Measurements from ENCODE around the gene MSLN. TPM values are rescaled to one million over a fixed set of nuclear protein-coding genes. Genes with fewer than 3 reads are reported as not detected.

MSLN gene
- total and polyA plus RNA-seq, 2 donors, result 0.61 to 2.6 TPM

DNA sequence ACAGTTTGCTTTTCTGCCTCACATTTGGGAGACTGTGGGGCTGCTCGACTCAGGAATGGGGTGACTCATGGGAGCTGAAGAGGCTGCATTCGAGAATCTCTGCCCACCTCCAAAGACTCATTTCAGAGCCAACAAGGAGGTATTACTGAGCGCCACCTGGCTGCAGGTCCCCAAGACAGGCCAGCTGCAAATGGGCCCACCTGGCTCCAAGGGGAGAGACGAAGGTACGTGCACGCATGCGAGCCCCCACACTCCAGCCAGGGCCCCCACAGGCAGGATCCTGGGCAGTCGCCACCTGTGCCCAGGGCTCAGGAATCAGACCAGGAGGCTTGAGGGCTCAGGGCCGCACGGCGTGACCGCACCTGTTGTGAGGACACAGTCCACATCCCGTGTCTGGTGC, 27.6 kb upstream of the MSLN start:
- Histone ChIP-seq H3K27me3 (ENCODE audit: control insufficient read depth in 2 of 2, insufficient read depth in 1 of 2, low read length in 1 of 2) (peaks cover 4 to 18% of the 10 kb centered on the region in 2 donors), H3K4me1 (ENCODE audit: control insufficient read depth in 2 of 2, insufficient read depth in 2 of 2, low read length in 2 of 2) (peaks cover 2 to 27% of the 10 kb centered on the region in 2 donors), H3K4me3 (ENCODE audit: low read length in 2 of 2) (no peak overlapping the region), H3K36me3 (ENCODE audit: control insufficient read depth in 2 of 2, insufficient read depth in 2 of 2, low read length in 1 of 2) (peaks cover 53 to 90% of the 10 kb centered on the region in 2 donors), H3K9me3 (ENCODE audit: control insufficient read depth in 2 of 2, insufficient read depth in 1 of 2, low read length in 1 of 2) (peaks cover 0 to 7% of the 10 kb centered on the region in 2 donors), H3K27ac (ENCODE audit: low read depth in 1 of 2, low read length in 1 of 2) (no peak overlapping the region)
- 93% methylated on average over 13 of the region's 13 CpGs for WGBS
- DNase-seq (ENCODE audit: low read depth in 6 of 9, low spot score in 9 of 9), result no peak

DNA sequence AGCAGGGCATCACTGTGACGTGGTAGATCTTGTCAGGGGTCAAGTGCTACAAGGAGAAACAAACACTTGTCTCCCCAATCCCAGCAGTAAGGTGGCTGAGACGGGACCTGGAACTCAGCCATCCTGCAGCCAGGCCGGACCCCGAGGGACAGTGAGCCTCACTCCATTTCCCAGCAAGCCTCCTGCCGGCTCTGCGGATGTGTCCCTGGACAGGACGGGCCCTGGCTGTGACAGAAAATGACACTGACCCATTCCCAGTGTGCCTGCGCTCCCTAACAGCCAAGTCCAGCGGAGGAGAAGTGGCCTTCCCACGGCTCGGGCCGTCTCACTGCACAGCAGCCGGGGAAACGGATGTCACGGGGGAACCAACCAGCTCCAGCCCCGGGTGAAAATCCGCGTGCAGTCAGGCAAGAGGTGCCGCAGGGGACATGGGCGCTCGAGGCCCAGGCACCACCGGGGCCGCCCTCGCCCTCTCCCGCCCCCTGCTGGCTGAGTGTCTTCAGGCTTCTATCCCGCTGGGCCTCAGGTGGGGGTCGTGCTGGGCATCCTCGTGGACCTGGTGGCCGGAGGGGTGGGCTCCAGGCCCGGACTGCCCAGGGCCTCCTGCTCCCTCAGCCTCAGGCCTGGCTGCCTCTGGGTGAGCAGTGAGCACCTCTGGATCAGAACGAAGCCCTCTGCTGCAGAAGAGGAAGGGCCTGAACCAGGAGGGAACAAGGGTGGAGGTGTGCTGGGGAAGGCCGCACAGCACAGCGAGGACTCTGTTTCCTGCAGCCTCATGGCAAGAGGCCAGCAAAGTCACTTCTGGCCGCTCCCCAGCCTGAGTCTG, 26.9 kb upstream of the MSLN start:
- Histone ChIP-seq H3K27ac (ENCODE audit: low read depth in 1 of 2, low read length in 1 of 2) (no peak overlapping the region), H3K9me3 (ENCODE audit: control insufficient read depth in 2 of 2, insufficient read depth in 1 of 2, low read length in 1 of 2) (peaks cover 0 to 7% of the 10 kb centered on the region in 2 donors), H3K36me3 (ENCODE audit: control insufficient read depth in 2 of 2, insufficient read depth in 2 of 2, low read length in 1 of 2) (peaks cover 53 to 93% of the 10 kb centered on the region in 2 donors), H3K4me3 (ENCODE audit: low read length in 2 of 2) (no peak overlapping the region), H3K4me1 (ENCODE audit: control insufficient read depth in 2 of 2, insufficient read depth in 2 of 2, low read length in 2 of 2) (peaks cover 6 to 26% of the 10 kb centered on the region in 2 donors), H3K27me3 (ENCODE audit: control insufficient read depth in 2 of 2, insufficient read depth in 1 of 2, low read length in 1 of 2) (peaks cover 0 to 12% of the 10 kb centered on the region in 2 donors)
- no peak for DNase-seq (ENCODE audit: low read depth in 6 of 9, low spot score in 9 of 9)
- 96% methylated on average over 34 of the region's 34 CpGs for WGBS

DNA sequence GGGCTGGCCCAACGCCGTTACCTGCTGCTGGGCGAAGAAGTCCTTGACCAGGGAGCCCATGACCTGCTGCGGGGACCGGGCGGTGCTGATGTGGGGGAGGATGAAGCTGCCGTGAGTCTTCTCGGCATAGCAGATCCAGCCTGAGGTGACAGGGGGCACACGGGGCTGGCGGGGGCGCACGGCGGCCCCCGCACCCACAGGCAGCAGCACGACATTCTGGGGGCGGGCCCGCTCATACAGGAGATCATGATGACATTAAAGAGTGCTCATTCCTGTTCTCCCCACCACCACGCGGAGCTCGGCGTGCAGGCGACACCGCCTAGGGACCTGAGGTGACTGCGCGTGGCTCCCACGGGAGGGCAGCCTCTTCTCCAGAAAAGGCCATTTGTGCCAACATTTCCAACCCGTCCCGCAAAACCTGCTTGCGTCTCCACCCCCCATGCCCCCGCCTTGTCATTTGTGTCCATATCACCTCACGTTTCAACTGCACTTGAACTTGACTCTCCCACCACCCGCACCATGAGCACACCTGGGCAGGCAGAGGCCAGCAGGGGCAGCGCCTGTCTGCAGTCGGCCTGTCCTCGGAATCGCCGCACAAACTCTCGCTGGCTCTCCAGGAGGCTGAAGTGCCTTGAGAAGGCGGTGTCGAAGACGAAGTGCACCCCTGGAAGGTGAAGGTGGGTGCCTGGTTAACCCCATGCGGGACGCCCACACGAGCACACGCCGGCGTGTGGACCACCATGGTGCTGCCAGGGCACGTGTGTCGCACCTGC, 26.1 kb upstream of the MSLN start:
- H3K27me3 ChIP-seq (ENCODE audit: control insufficient read depth in 2 of 2, insufficient read depth in 1 of 2, low read length in 1 of 2), result peaks cover 0 to 4% of the 10 kb centered on the region in 2 donors
- DNase-seq (ENCODE audit: low read depth in 6 of 9, low spot score in 9 of 9), result no peak
- peaks cover 7 to 27% of the 10 kb centered on the region in 2 donors for H3K4me1 ChIP-seq (ENCODE audit: control insufficient read depth in 2 of 2, insufficient read depth in 2 of 2, low read length in 2 of 2)
- WGBS, result 97% methylated on average over 49 of the region's 49 CpGs
- H3K27ac ChIP-seq (ENCODE audit: low read depth in 1 of 2, low read length in 1 of 2), result no peak overlapping the region
- peaks cover 0 to 7% of the 10 kb centered on the region in 2 donors for H3K9me3 ChIP-seq (ENCODE audit: control insufficient read depth in 2 of 2, insufficient read depth in 1 of 2, low read length in 1 of 2)
- H3K36me3 ChIP-seq (ENCODE audit: control insufficient read depth in 2 of 2, insufficient read depth in 2 of 2, low read length in 1 of 2), result peaks cover 53 to 93% of the 10 kb centered on the region in 2 donors
- no peak overlapping the region for H3K4me3 ChIP-seq (ENCODE audit: low read length in 2 of 2)

DNA sequence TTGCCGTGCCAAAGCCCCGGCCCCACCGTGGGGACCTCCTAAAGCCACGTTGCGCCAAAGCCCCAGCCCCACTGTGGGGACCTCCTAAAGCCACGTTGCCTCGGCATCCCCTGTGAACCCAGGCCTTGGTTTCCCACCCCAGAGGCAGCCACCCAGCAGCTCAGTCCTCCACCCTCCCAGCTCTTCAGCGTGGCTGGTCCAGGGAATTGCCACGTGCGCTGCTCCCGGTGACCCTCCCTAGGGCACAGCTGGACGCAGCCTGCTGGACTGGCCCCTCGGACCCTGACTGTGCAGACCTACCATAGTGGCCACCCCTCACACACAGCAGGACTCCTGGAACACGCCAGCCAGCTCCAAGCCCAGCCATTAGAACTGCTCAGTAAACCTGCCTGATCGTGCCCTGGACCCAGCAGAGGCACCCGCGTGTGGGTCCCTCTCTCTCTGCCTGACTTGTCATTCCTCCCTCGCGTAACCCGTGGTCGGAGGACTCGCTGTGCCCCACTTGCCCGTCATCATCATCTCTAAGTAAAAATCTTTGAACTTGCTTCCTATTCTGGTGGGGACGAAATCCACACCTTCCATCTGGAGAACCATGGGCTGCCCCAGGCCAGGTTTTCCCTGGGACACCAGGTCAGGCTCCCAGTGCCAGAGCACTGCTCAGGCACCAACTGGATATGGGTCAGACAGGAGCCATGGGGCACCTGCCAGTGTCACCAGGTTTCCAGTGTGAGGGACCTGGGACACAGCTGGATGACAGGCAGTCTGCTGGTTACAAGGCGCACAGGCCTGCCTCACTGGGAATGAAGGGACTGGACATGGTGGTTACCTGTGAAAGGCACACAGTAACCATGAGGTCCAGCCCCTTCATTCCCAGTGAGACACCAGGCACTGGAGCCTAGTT, 25.3 kb upstream of the MSLN start:
- 98% methylated on average over 25 of the region's 25 CpGs for WGBS
- Histone ChIP-seq H3K27me3 (ENCODE audit: control insufficient read depth in 2 of 2, insufficient read depth in 1 of 2, low read length in 1 of 2) (no peaks in the 10 kb centered on the region), H3K27ac (ENCODE audit: low read depth in 1 of 2, low read length in 1 of 2) (no peak overlapping the region), H3K4me3 (ENCODE audit: low read length in 2 of 2) (no peak overlapping the region), H3K9me3 (ENCODE audit: control insufficient read depth in 2 of 2, insufficient read depth in 1 of 2, low read length in 1 of 2) (peaks cover 0 to under 1% of the 10 kb centered on the region in 2 donors), H3K4me1 (ENCODE audit: control insufficient read depth in 2 of 2, insufficient read depth in 2 of 2, low read length in 2 of 2) (peaks cover 13 to 35% of the 10 kb centered on the region in 2 donors), H3K36me3 (ENCODE audit: control insufficient read depth in 2 of 2, insufficient read depth in 2 of 2, low read length in 1 of 2) (peaks cover 50 to 86% of the 10 kb centered on the region in 2 donors)
- no peak for DNase-seq (ENCODE audit: low read depth in 6 of 9, low spot score in 9 of 9)

DNA sequence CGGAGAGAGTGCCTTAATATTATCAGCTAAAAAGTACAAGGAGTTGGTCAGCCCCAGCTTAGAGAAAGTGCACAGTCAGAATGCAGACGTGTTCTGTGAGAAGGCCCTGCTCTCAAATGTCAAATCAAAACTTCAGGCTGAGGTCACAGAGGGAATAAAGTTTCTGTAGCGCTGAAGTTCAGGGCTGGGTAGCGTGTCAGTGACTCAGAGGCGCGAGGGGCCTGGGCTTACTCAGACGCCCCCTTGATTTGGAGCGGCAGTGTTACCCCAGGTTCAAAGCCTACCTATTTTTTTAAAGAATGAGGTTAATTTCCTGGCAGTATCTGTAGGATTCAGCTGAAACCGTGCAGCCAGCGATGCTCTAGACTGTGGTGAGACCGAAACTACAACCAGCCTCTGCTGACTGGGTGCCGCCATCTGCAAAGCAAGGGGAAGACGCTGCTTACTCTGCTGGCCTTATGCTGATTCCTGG, 24.5 kb upstream of the MSLN start:
- peaks cover 48 to 78% of the 10 kb centered on the region in 2 donors for H3K36me3 ChIP-seq (ENCODE audit: control insufficient read depth in 2 of 2, insufficient read depth in 2 of 2, low read length in 1 of 2)
- DNase-seq (ENCODE audit: low read depth in 6 of 9, low spot score in 9 of 9), result no peak
- no peaks in the 10 kb centered on the region for H3K9me3 ChIP-seq (ENCODE audit: control insufficient read depth in 2 of 2, insufficient read depth in 1 of 2, low read length in 1 of 2)
- WGBS, result 94% methylated on average over 13 of the region's 13 CpGs
- H3K4me3 ChIP-seq (ENCODE audit: low read length in 2 of 2), result no peak overlapping the region
- H3K27ac ChIP-seq (ENCODE audit: low read depth in 1 of 2, low read length in 1 of 2), result no peak overlapping the region
- no peaks in the 10 kb centered on the region for H3K27me3 ChIP-seq (ENCODE audit: control insufficient read depth in 2 of 2, insufficient read depth in 1 of 2, low read length in 1 of 2)
- H3K4me1 ChIP-seq (ENCODE audit: control insufficient read depth in 2 of 2, insufficient read depth in 2 of 2, low read length in 2 of 2), result peaks cover 15 to 35% of the 10 kb centered on the region in 2 donors

DNA sequence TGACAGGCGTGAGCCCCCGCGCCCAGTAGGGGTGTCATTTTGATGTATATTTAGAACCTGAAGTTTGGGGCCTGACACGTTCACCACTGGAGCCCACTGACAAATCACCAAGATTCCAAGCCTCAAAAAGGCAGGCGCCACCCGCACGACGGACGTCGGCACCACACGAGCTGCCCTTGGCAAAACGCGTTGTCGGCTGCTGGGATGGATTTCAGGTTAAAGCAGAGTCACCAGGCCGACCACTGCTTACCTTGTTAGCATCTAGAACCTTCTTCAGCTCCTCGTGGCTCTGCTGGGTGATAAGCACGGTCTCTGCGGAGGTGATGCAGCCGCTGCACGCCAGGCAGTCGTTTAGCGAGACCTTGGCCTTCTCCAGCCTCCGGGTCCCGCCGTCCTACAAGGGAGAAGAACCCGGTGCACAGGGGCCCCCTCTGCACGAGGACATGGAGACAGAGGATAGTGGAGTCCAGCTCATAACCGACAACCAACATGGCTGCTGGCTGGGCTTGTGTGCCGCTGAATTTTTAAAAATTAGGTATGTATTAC, 23.5 kb upstream of the MSLN start:
- Histone ChIP-seq H3K36me3 (ENCODE audit: control insufficient read depth in 2 of 2, insufficient read depth in 2 of 2, low read length in 1 of 2) (peaks cover 47 to 68% of the 10 kb centered on the region in 2 donors), H3K4me1 (ENCODE audit: control insufficient read depth in 2 of 2, insufficient read depth in 2 of 2, low read length in 2 of 2) (peaks cover 19 to 30% of the 10 kb centered on the region in 2 donors), H3K4me3 (ENCODE audit: low read length in 2 of 2) (no peak overlapping the region)

DNA sequence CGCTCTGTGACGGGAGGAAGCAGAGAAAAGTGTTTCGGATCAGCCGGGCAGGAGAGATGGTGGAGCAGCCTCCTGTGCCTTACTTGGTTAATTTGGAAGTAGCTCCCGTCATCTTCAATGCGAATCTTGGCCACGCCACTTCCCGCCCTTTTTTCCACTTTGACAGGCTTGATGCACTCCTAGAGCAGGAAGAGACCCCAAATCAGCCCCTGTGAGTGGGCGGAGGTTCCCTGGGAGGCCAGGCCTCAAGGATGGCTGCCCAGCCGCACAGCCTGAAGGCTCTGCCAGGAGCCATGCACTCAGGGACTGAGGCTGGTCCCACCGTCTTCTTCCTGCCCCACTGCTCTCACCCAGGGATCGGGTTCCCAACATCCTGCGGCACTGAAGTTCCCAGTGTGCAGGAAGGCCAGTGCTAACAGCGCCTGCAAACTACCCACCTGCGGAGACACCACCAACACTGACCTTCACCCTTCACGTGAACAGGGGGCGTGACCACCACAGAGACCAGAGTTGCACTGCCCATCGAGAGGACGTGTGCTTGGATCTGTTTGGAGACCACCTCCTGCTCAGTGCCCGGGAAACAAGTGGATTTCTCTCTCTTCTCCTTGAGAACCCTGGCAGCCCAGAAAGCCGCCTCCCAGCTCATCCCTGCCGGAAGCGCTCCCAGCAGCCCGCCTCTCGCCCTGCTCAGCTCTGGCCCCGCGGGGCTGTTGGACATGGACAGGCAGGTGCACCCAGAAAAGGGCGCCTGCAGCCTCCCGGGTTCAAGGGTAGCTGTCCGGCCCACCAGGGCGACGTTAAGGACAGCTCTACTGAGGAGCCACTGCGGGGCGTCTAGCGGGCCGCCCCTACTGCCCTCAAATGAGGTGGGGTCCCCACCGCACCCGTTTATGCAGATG, 20.7 kb upstream of the MSLN start:
- H3K27me3 ChIP-seq (ENCODE audit: control insufficient read depth in 2 of 2, insufficient read depth in 1 of 2, low read length in 1 of 2), result peaks cover 0 to 6% of the 10 kb centered on the region in 2 donors
- DNase-seq (ENCODE audit: low read depth in 6 of 9, low spot score in 9 of 9), result no peak
- H3K9me3 ChIP-seq (ENCODE audit: control insufficient read depth in 2 of 2, insufficient read depth in 1 of 2, low read length in 1 of 2), result no peaks in the 10 kb centered on the region
- WGBS, result 64% methylated on average over 38 of the region's 38 CpGs
- peaks cover 19 to 23% of the 10 kb centered on the region in 2 donors for H3K4me1 ChIP-seq (ENCODE audit: control insufficient read depth in 2 of 2, insufficient read depth in 2 of 2, low read length in 2 of 2)
- peaks cover 19 to 40% of the 10 kb centered on the region in 2 donors for H3K36me3 ChIP-seq (ENCODE audit: control insufficient read depth in 2 of 2, insufficient read depth in 2 of 2, low read length in 1 of 2)
- peak overlapping the region; percentile 89 to 93 for H3K4me3 ChIP-seq (ENCODE audit: low read length in 2 of 2)
- H3K27ac ChIP-seq (ENCODE audit: low read depth in 1 of 2, low read length in 1 of 2), result no peak overlapping the region

More for the DNA sequence above, 23.5 kb upstream of the MSLN start:
- Histone ChIP-seq H3K27ac (ENCODE audit: low read depth in 1 of 2, low read length in 1 of 2) (no peak overlapping the region), H3K9me3 (ENCODE audit: control insufficient read depth in 2 of 2, insufficient read depth in 1 of 2, low read length in 1 of 2) (no peaks in the 10 kb centered on the region), H3K27me3 (ENCODE audit: control insufficient read depth in 2 of 2, insufficient read depth in 1 of 2, low read length in 1 of 2) (peaks cover 0 to under 1% of the 10 kb centered on the region in 2 donors)
- WGBS, result 97% methylated on average over 29 of the region's 29 CpGs
- no peak for DNase-seq (ENCODE audit: low read depth in 6 of 9, low spot score in 9 of 9)

DNA sequence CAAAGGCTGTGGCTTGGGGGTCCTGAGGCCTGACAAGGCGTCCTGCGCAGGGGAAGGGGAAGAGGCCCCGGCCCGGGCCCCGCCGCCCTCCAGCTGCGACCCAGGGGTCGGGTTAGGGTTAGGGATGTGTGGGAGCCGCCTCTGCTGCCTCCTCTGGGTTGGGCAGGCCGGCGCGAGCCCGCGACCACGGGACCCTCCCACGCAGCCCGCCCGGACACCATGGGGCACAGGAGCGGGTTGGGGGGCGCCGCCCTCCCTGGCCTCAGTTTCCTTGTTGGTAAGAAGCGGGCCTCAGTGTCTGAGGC, 20.1 kb upstream of the MSLN start:
- Histone ChIP-seq H3K36me3 (ENCODE audit: control insufficient read depth in 2 of 2, insufficient read depth in 2 of 2, low read length in 1 of 2) (peaks cover 13 to 34% of the 10 kb centered on the region in 2 donors), H3K27me3 (ENCODE audit: control insufficient read depth in 2 of 2, insufficient read depth in 1 of 2, low read length in 1 of 2) (peaks cover 0 to 6% of the 10 kb centered on the region in 2 donors), H3K27ac (ENCODE audit: low read depth in 1 of 2, low read length in 1 of 2) (peak overlapping the region in 1 of 2 donors; percentile 69), H3K9me3 (ENCODE audit: control insufficient read depth in 2 of 2, insufficient read depth in 1 of 2, low read length in 1 of 2) (no peaks in the 10 kb centered on the region), H3K4me3 (ENCODE audit: low read length in 2 of 2) (peak overlapping the region; percentile 89 to 93), H3K4me1 (ENCODE audit: control insufficient read depth in 2 of 2, insufficient read depth in 2 of 2, low read length in 2 of 2) (peaks cover 19 to 23% of the 10 kb centered on the region in 2 donors)
- DNase-seq (ENCODE audit: low read depth in 6 of 9, low spot score in 9 of 9), result peak in 1 of 9 donors; percentile 31
- under 1% methylated on average over 22 of the region's 22 CpGs for WGBS
